IMR-90 (cell line): ENCODE results near the gene CYTH1.

Experiments used
- CEBPB ChIP-seq: IDR thresholded peaks from 2 replicates; pipeline ENCODE4 v1.6.1; 2012; ENCODE audit warnings: low read depth, low read length, improper control_type of control experiment
- CTCF ChIP-seq: conservative IDR thresholded peaks from 2 replicates; pipeline ENCODE4 v1.5.1; 2012; ENCODE audit warnings: mild to moderate bottlenecking, low read depth, low read length, improper control_type of control experiment
- MXI1 ChIP-seq: IDR thresholded peaks from 2 replicates; pipeline ENCODE4 v1.6.1; 2012; ENCODE audit warnings: low read depth, mild to moderate bottlenecking, low read length, moderate library complexity, borderline replicate concordance

DNA sequence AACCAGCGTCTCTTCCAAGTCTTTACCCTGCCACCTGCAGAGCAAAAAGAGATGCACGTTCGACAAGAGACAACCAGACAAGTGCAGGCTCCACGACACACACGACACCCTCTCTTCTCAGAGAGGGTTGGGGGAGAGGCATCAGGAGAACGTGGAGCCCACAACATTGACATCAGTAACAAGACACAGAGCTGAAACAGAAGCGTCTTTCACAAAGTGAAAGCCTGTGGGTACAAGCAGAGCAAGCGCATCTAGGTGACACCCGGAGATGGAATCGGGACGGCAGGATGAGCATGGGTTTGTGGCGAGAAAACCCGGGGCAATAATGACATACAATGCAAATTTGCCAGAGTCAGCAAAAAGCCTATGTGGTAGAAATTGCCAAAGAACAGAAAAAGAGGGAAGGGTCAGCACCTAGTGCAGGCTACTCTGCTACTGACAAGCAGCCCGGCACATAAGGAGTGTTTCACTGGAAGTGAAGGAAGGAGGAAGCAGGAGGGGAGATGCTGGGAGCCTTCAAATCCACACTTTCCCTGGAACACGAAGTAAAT, 89.5 kb downstream of the CYTH1 start:
- no peak for TF ChIP-seq CTCF
- no peak for TF ChIP-seq MXI1
- TF ChIP-seq CEBPB, result no peak
